Caki2 (cell line): Measurements from ENCODE around the gene UBE2F. TPM values are rescaled to one million over a fixed set of nuclear protein-coding genes. Genes with fewer than 3 reads are reported as not detected.
"Not testable (repeated sequence)": the region's sequence is repeated elsewhere in the genome, so short reads cannot be mapped to it uniquely, and the experiment has no call there.

Source experiments
- DNase-seq: peaks from one replicate; pipeline ENCODE4 v3.0.0-alpha.2; 2015; ENCODE audit warnings: low read depth
- in situ Hi-C: cut with HindIII; loops from 2 replicates; pipeline ENCODE4 v1.10.0; 2016; ENCODE audit warnings: low sequenced_read_pairs, low pct_unique_long_range_greater_than_20kb, mixed read lengths
- total RNA-seq: library from RNA; depleted of rRNA; stranded (reverse); fragments of >200 nt; shearing (Covaris generic); gene quantifications from 2 replicates; pipeline ENCODE4 v1.2.3, GENCODE V29; 2014; ENCODE audit warnings: low replicate concordance

Gene UBE2F
- total RNA-seq, 1 experiment from 2014 or later = 36.6 TPM

GRCh38 chr2:237968048-237968862 is 1.4 kb downstream of the UBE2F start:
- DNase-seq = peak; percentile 23
- in situ Hi-C loops = no loop called here

- no peak for DNase-seq
- in situ Hi-C loops = no loop called here
These were observed 4.8 kb downstream of the UBE2F start for GRCh38 chr2:237971661-237972060.

GRCh38 chr2:237972211-237972610 is 5.4 kb downstream of the UBE2F start:
- DNase-seq = no peak
- in situ Hi-C loops = no loop called here

- in situ Hi-C loops = no loop called here
- no peak for DNase-seq
These were observed 6.1 kb downstream of the UBE2F start for GRCh38 chr2:237972936-237973335.

GRCh38 chr2:237977380-237977779 is 10.6 kb downstream of the UBE2F start:
- in situ Hi-C loops = no loop called here
- no peak for DNase-seq

- in situ Hi-C loops = no loop called here
- DNase-seq = no peak
These were observed 11.4 kb downstream of the UBE2F start for GRCh38 chr2:237978058-237978712.

- in situ Hi-C loops = no loop called here
- no peak for DNase-seq
These were observed 12.5 kb downstream of the UBE2F start for GRCh38 chr2:237979331-237979730.

GRCh38 chr2:237980087-237980486 is 13.3 kb downstream of the UBE2F start:
- in situ Hi-C loops = no loop called here
- no peak for DNase-seq

- DNase-seq = no peak
These were observed 13.9 kb downstream of the UBE2F start for GRCh38 chr2:237980751-237981150.

GRCh38 chr2:237981621-237982020 is 14.8 kb downstream of the UBE2F start:
- DNase-seq, in situ Hi-C loops: not testable (repeated sequence)

More at GRCh38 chr2:237980751-237981150, 13.9 kb downstream of the UBE2F start:
- in situ Hi-C loops = no loop called here

- DNase-seq = no peak
- in situ Hi-C loops = no loop called here
These were observed 15.4 kb downstream of the UBE2F start for GRCh38 chr2:237982039-237982725.

GRCh38 chr2:237983922-237984321 is 17.1 kb downstream of the UBE2F start:
- in situ Hi-C loops = no loop called here
- no peak for DNase-seq

- in situ Hi-C loops = no loop called here
- no peak for DNase-seq
These were observed 20.5 kb downstream of the UBE2F start for GRCh38 chr2:237987268-237987667.

- in situ Hi-C loops = no loop called here
- DNase-seq = no peak
These were observed 26.9 kb downstream of the UBE2F start for GRCh38 chr2:237993701-237994100.

GRCh38 chr2:237995036-237995435 is 28.2 kb downstream of the UBE2F start:
- in situ Hi-C loops = no loop called here
- DNase-seq = no peak

GRCh38 chr2:237996021-237996593 is 29.3 kb downstream of the UBE2F start:
- peak; percentile 3 for DNase-seq

GRCh38 chr2:237997521-237997920 is 30.7 kb downstream of the UBE2F start:
- in situ Hi-C loops = no loop called here
- DNase-seq = no peak

More at GRCh38 chr2:237996021-237996593, 29.3 kb downstream of the UBE2F start:
- in situ Hi-C loops = no loop called here

GRCh38 chr2:237998530-237998929 is 31.7 kb downstream of the UBE2F start:
- DNase-seq = no peak
- in situ Hi-C loops = no loop called here
